GM12878 (cell line): ENCODE data around the gene GNAZ. TPM values are rescaled to one million over a fixed set of nuclear protein-coding genes. Genes with fewer than 3 reads are reported as not detected.

Source experiments
- ATAC-seq: fragments of 200-7000 bp; cut with Tn5 transposase; 3 replicates; pipeline ENCODE4 v1.9.1; 2020; ENCODE audit warnings: mild to moderate bottlenecking, moderate library complexity
- BruUV-seq: library from RNA; stranded (reverse); fragments of 400-500 nt; replicated peaks from 2 replicates; lab custom pipeline; 2021; lab: Mats Ljungman, UMichigan
- CTCF ChIA-PET: fragments of 300-600 bp; sonication (Branson Sonifier 250); formaldehyde crosslinking; extraction: SDS; loops from one replicate; lab custom pipeline; 2021; ENCODE audit warnings: inconsistent platforms; lab: Yijun Ruan, JAX
- POLR2A ChIA-PET: fragments of 350-600 bp; formaldehyde crosslinking; extraction: SDS; loops from one replicate; lab custom pipeline; 2021; ENCODE audit warnings: inconsistent platforms; lab: Charles Lee
- RAD21 ChIA-PET: fragments of 300-600 bp; sonication (Branson Sonifier 250); formaldehyde crosslinking; loops from one replicate; lab custom pipeline; 2023; ENCODE audit warnings: antibody characterized with exemption; ENCODE audit not compliant: unreplicated experiment; lab: Charles Lee
- SMC1A ChIA-PET: fragments of 300-600 bp; sonication (Branson Sonifier 250); formaldehyde crosslinking; loops from one replicate; lab custom pipeline; 2023; ENCODE audit not compliant: unreplicated experiment, uncharacterized antibody; lab: Charles Lee
- DNase-seq: peaks from one replicate; pipeline ENCODE4 v3.0.0-alpha.2; 2011; ENCODE audit warnings: low read depth, low spot score
- FAIRE-seq: peaks from 3 replicates; lab custom pipeline; 2011; peaks lifted over from hg19 to GRCh38; lab: Jason Lieb, UNC
- H2AFZ ChIP-seq: 2 replicates; pipeline ENCODE4 v1.6.0; 2011; ENCODE audit warnings: low read depth, low read length, control low read depth; ENCODE audit not compliant: control insufficient read depth
- H3K27ac ChIP-seq: 2 replicates; pipeline ENCODE4 v1.5.1; 2011; ENCODE audit warnings: control low read depth; ENCODE audit not compliant: control insufficient read depth, insufficient read depth
- H3K27me3 ChIP-seq, 2 experiments: replicated peaks in 1 of 2; 2 replicates each; pipeline versions ENCODE4 v1.6.0 to v1.6.1; 2011; ENCODE audit warnings: low read length in 1 of 2; ENCODE audit not compliant: control insufficient read depth in 2 of 2, insufficient read depth in 2 of 2
- H3K36me3 ChIP-seq, 2 experiments: 2 replicates each; pipeline ENCODE4 v1.5.1; 2011; ENCODE audit warnings: low read length in 1 of 2; ENCODE audit not compliant: control insufficient read depth in 2 of 2, insufficient read depth in 2 of 2
- H3K4me1 ChIP-seq: 2 replicates; pipeline ENCODE4 v1.6.1; 2011; ENCODE audit warnings: mild to moderate bottlenecking, low read length, moderate library complexity, mixed read lengths; ENCODE audit not compliant: control insufficient read depth, insufficient read depth
- H3K4me2 ChIP-seq: 2 replicates; pipeline ENCODE4 v1.6.0; 2011; ENCODE audit warnings: control low read depth; ENCODE audit not compliant: control insufficient read depth, insufficient read depth
- H3K4me3 ChIP-seq: fragments of 200-600 bp; sonication (generic); 2 replicates; pipeline ENCODE4 v1.5.1; 2016
- H3K79me2 ChIP-seq: 2 replicates; pipeline ENCODE4 v1.6.0; 2011; ENCODE audit warnings: low read length; ENCODE audit not compliant: control insufficient read depth, insufficient read depth
- H3K9ac ChIP-seq: 2 replicates; pipeline ENCODE4 v1.8.0; 2011; ENCODE audit warnings: low read length, control low read depth, mixed read lengths; ENCODE audit not compliant: control insufficient read depth, insufficient read depth
- H3K9me3 ChIP-seq: replicated peaks from 3 replicates; pipeline ENCODE4 v1.5.1; 2011; ENCODE audit warnings: mild to moderate bottlenecking, low read length; ENCODE audit not compliant: control insufficient read depth, insufficient read depth
- H4K20me1 ChIP-seq: 2 replicates; pipeline ENCODE4 v1.6.0; 2011; ENCODE audit not compliant: control insufficient read depth, insufficient read depth
- BCL11A ChIP-seq: IDR thresholded peaks from 2 replicates; pipeline ENCODE4 v1.6.1; 2011; ENCODE audit warnings: low read depth, low read length
- IRF4 ChIP-seq: IDR thresholded peaks from 2 replicates; pipeline ENCODE4 v1.6.1; 2011; ENCODE audit warnings: low read depth, low read length
- MEF2A ChIP-seq: IDR thresholded peaks from 2 replicates; pipeline ENCODE4 v1.6.1; 2011; ENCODE audit warnings: low read depth, mild to moderate bottlenecking, low read length, moderate library complexity; ENCODE audit not compliant: insufficient read depth
- NFYA ChIP-seq: IDR thresholded peaks from 2 replicates; pipeline ENCODE4 v1.6.1; 2011; ENCODE audit warnings: low read depth, mild to moderate bottlenecking, low read length, improper control_type of control experiment, borderline replicate concordance
- NRF1 ChIP-seq: conservative IDR thresholded peaks from 2 replicates; pipeline ENCODE4 v1.6.1; 2011; ENCODE audit warnings: mild to moderate bottlenecking, low read depth, low read length, improper control_type of control experiment
- RUNX3 ChIP-seq: IDR thresholded peaks from 2 replicates; pipeline ENCODE4 v1.6.1; 2012; ENCODE audit warnings: low read length, inconsistent platforms
- SREBF1 ChIP-seq: IDR thresholded peaks from 2 replicates; pipeline ENCODE4 v1.6.1; 2012; ENCODE audit warnings: mild to moderate bottlenecking, low read length
- ZNF207 ChIP-seq: fragments of 450-650 bp; IDR thresholded peaks from 2 replicates; pipeline ENCODE4 v1.6.1; 2014; ENCODE audit warnings: antibody characterized with exemption, mild to moderate bottlenecking, borderline replicate concordance
- ZNF274 ChIP-seq: IDR thresholded peaks from one replicate; pipeline ENCODE4 v1.8.0; 2011; ENCODE audit not compliant: insufficient read length, insufficient read depth
- ZSCAN29 ChIP-seq: fragments of 450-650 bp; IDR thresholded peaks from 2 replicates; pipeline ENCODE4 v1.6.1; 2017; ENCODE audit warnings: mild to moderate bottlenecking, moderate library complexity
- WGBS: methylation state at CpG from one replicate; pipeline ENCODE4 v1.1.6; 2016; ENCODE audit warnings: low lambda C conversion rate; ENCODE audit not compliant: insufficient replicate concordance, insufficient coverage; ENCODE audit errors: missing lambda C conversion rate; 5-methylcytosine and 5-hydroxymethylcytosine counted together
- in situ Hi-C: fragments of 300-500 bp; cut with MboI; formaldehyde crosslinking; loops from 9 replicates; pipeline ENCODE4 v1.14.3; 2018; ENCODE audit warnings: mixed read lengths
- intact Hi-C: fragments of 100-400 bp; cut with micrococcal nuclease; formaldehyde crosslinking; loops from one replicate; pipeline ENCODE4 v1.14.2; 2022; ENCODE audit not compliant: unreplicated experiment
- polyA plus RNA-seq, 11 experiments: library from polyadenylated mRNA; depleted of rRNA in 4 of 11; unstranded in 6 of 11; stranded (reverse) in 5 of 11; fragments of >200 nt; fragmentation: Nextera tagmentation in 4 of 11; fragmentation: Illumina TruSeq in 1 of 11; extraction: Ambion mirVana in 4 of 11; extraction: Trizol in 1 of 11; gene quantifications; 1 replicate in 1 of 11; 2 replicates in 10 of 11; pipeline versions ENCODE4 v1.2.1 to v1.2.3, GENCODE V29; 2011 to 2016; ENCODE audit warnings: inconsistent platforms in 2 of 11, missing spikeins in 2 of 11, low read depth in 1 of 11
- total RNA-seq, 4 experiments: library from RNA; depleted of rRNA in 3 of 4; stranded (reverse); fragments of >200 nt in 3 of 4; fragmentation: Illumina TruSeq in 1 of 4; extraction: Trizol in 1 of 4; gene quantifications; 2 replicates each; pipeline versions ENCODE4 v1.2.1 to v1.2.3, GENCODE V29; 2013 to 2021
- TF ChIP-seq, protein P1 (sequence below): fragments of 450-650 bp; IDR thresholded peaks from 2 replicates; pipeline ENCODE4 v1.6.1; 2017; ENCODE audit warnings: mild to moderate bottlenecking, moderate library complexity

Gene GNAZ
- total and polyA plus RNA-seq, 10 of the 15 experiments (the other 5 are each of a cell fraction or from before 2014, with no cell fraction given) = 0.09 to 1.0 (median 0.44) TPM; not detected in 1

- in situ Hi-C loops (no loop called here), intact Hi-C loops (no loop called here)
- ChIA-PET RAD21 (no interaction called here), POLR2A (interaction anchor here (1.3 kb wide), 1 partner anchor 9 kb away, joined by 3 read pairs; no protein-coding TSS in a partner anchor), SMC1A (interaction anchor here (0.6 to 1.0 kb wide), 2 partner anchors 30 to 125 kb away, joined by 3 read pairs; no protein-coding TSS in a partner anchor), CTCF (interaction anchor here (0.8 kb wide), 1 partner anchor 124 kb away, joined by 3 read pairs; no protein-coding TSS in a partner anchor)
- H3K9me3 ChIP-seq = no peaks in the 10 kb centered on the region
- peak; percentile 36; the same call in 1 of the 2 replicates for TF ChIP-seq RUNX3
- no peak for TF ChIP-seq BCL11A
- TF ChIP-seq SREBF1 = no peak
- no peak overlapping the region for H2AFZ ChIP-seq
- no peaks in the 10 kb centered on the region for H3K36me3 ChIP-seq
- H3K4me3 ChIP-seq = no peak overlapping the region
- DNase-seq = no peak
- WGBS = 49% methylated on average over 14 of the region's 14 CpGs
- no peak for FAIRE-seq
- H3K4me1 ChIP-seq = no peaks in the 10 kb centered on the region; the same call in 1 of the 2 replicates
- H4K20me1 ChIP-seq = no peaks in the 10 kb centered on the region
- no peak overlapping the region for H3K27ac ChIP-seq
- H3K4me2 ChIP-seq = no peak overlapping the region
- BruUV-seq = no TSS peak
- ATAC-seq = no peak
- H3K79me2 ChIP-seq = no peaks in the 10 kb centered on the region
- H3K9ac ChIP-seq = no peak overlapping the region
- H3K27me3 ChIP-seq = no peaks in the 10 kb centered on the region
Measured at GRCh38 chr22:23084453-23085350, 14.4 kb downstream of the GNAZ start.

GRCh38 chr22:23085351-23085671 lies 15.0 kb downstream of the GNAZ start:
- no peak for FAIRE-seq
- no peak for TF ChIP-seq NRF1
- no peak for TF ChIP-seq IRF4
- no peak for TF ChIP-seq ZSCAN29
- TF ChIP-seq ZNF207 = no peak
- no peak for TF ChIP-seq MEF2A
- TF ChIP-seq, protein P1, sequence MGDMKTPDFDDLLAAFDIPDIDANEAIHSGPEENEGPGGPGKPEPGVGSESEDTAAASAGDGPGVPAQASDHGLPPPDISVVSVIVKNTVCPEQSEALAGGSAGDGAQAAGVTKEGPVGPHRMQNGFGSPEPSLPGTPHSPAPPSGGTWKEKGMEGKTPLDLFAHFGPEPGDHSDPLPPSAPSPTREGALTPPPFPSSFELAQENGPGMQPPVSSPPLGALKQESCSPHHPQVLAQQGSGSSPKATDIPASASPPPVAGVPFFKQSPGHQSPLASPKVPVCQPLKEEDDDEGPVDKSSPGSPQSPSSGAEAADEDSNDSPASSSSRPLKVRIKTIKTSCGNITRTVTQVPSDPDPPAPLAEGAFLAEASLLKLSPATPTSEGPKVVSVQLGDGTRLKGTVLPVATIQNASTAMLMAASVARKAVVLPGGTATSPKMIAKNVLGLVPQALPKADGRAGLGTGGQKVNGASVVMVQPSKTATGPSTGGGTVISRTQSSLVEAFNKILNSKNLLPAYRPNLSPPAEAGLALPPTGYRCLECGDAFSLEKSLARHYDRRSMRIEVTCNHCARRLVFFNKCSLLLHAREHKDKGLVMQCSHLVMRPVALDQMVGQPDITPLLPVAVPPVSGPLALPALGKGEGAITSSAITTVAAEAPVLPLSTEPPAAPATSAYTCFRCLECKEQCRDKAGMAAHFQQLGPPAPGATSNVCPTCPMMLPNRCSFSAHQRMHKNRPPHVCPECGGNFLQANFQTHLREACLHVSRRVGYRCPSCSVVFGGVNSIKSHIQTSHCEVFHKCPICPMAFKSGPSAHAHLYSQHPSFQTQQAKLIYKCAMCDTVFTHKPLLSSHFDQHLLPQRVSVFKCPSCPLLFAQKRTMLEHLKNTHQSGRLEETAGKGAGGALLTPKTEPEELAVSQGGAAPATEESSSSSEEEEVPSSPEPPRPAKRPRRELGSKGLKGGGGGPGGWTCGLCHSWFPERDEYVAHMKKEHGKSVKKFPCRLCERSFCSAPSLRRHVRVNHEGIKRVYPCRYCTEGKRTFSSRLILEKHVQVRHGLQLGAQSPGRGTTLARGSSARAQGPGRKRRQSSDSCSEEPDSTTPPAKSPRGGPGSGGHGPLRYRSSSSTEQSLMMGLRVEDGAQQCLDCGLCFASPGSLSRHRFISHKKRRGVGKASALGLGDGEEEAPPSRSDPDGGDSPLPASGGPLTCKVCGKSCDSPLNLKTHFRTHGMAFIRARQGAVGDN = no peak
- TF ChIP-seq NFYA = no peak
- TF ChIP-seq ZNF274 = no peak

More at GRCh38 chr22:23085351-23085671, 15.0 kb downstream of the GNAZ start:
- intact Hi-C loops = no loop called here
- no peaks in the 10 kb centered on the region; the same call in 1 of the 2 replicates for H3K4me1 ChIP-seq
- no peaks in the 10 kb centered on the region for H3K36me3 ChIP-seq
- BruUV-seq = no TSS peak
- POLR2A ChIA-PET = interaction anchor here (1.3 kb wide), 1 partner anchor 10 kb away, joined by 3 read pairs; no protein-coding TSS in a partner anchor
- CTCF ChIA-PET = interaction anchor here (0.8 kb wide), 1 partner anchor 125 kb away, joined by 3 read pairs; no protein-coding TSS in a partner anchor
- in situ Hi-C loops = no loop called here
- no peak for DNase-seq
- RAD21 ChIA-PET = no interaction called here
- no peaks in the 10 kb centered on the region for H4K20me1 ChIP-seq
- H3K9me3 ChIP-seq = no peaks in the 10 kb centered on the region
- H3K79me2 ChIP-seq = no peaks in the 10 kb centered on the region
- H3K27me3 ChIP-seq = no peaks in the 10 kb centered on the region
- H3K4me3 ChIP-seq = no peak overlapping the region
- no peak overlapping the region for H2AFZ ChIP-seq
- SMC1A ChIA-PET = interaction anchor here (1.0 kb wide), 1 partner anchor 30 kb away, joined by 3 read pairs; no protein-coding TSS in a partner anchor
- ATAC-seq = no peak
- H3K27ac ChIP-seq = no peak overlapping the region
- WGBS = 92% methylated on average over 3 of the region's 3 CpGs
- H3K9ac ChIP-seq = no peak overlapping the region
- H3K4me2 ChIP-seq = no peak overlapping the region
